HepG2 (cell line): Measurements from ENCODE around the gene ENO3. TPM values are rescaled to one million over a fixed set of nuclear protein-coding genes. Genes with fewer than 3 reads are reported as not detected.

Experiments
- ATAC-seq: fragments of 200-7000 bp; cut with Tn5 transposase; 3 replicates; pipeline ENCODE4 v1.9.1; 2020; ENCODE audit warnings: mild to moderate bottlenecking, moderate library complexity
- BruUV-seq: library from RNA; stranded (reverse); fragments of 400-500 nt; replicated peaks from 2 replicates; lab custom pipeline; 2021; lab: Mats Ljungman, UMichigan
- CTCF ChIA-PET: fragments of 300-600 bp; formaldehyde crosslinking; extraction: SDS; loops from one replicate; lab custom pipeline; 2021; ENCODE audit warnings: low total read pairs, inconsistent platforms, low intra/inter-chr PET ratio; lab: Yijun Ruan, JAX
- POLR2A ChIA-PET: fragments of 350-600 bp; sonication (Branson Sonifier 250); formaldehyde crosslinking; loops from one replicate; lab custom pipeline; 2020; ENCODE audit warnings: antibody characterized with exemption, inconsistent platforms; lab: Yijun Ruan, JAX
- DNase-seq: peaks from one replicate; pipeline ENCODE4 v3.0.0-alpha.2; 2015; ENCODE audit warnings: low spot score
- FAIRE-seq: peaks from 3 replicates; lab custom pipeline; 2011; peaks lifted over from hg19 to GRCh38; lab: Jason Lieb, UNC
- H2AFZ ChIP-seq: one replicate; pipeline ENCODE4 v1.6.1; 2011; ENCODE audit warnings: low read length, inconsistent platforms
- H3K27ac ChIP-seq: fragments of 300-600 bp; 3 replicates; pipeline ENCODE4 v1.8.0; 2011; ENCODE audit warnings: mixed run types, mild to moderate bottlenecking, mixed read lengths, low read length, inconsistent platforms; ENCODE audit not compliant: insufficient read depth; ENCODE audit errors: extremely low read length
- H3K27me3 ChIP-seq, 2 experiments: fragments of 200-600 bp in 1 of 2; 2 replicates in 1 of 2; 3 replicates in 1 of 2; pipeline versions ENCODE4 v1.6.0 to v1.8.0; 2011; ENCODE audit warnings: low read length in 2 of 2, mild to moderate bottlenecking in 2 of 2, moderate library complexity in 2 of 2, inconsistent platforms in 1 of 2; ENCODE audit not compliant: insufficient read depth in 2 of 2, control insufficient read depth in 1 of 2
- H3K36me3 ChIP-seq, 2 experiments: fragments of 200-600 bp in 1 of 2; replicated peaks in 1 of 2; 2 replicates in 1 of 2; 3 replicates in 1 of 2; pipeline versions ENCODE4 v1.5.1 to v1.8.0; 2011; ENCODE audit warnings: low read length in 2 of 2, inconsistent platforms in 1 of 2; ENCODE audit not compliant: insufficient read depth in 2 of 2, control insufficient read depth in 1 of 2
- H3K4me1 ChIP-seq: 2 replicates; pipeline ENCODE4 v1.5.1; 2012; ENCODE audit warnings: low read length, inconsistent platforms; ENCODE audit not compliant: insufficient read depth
- H3K4me2 ChIP-seq: 2 replicates; pipeline ENCODE4 v1.6.0; 2011; ENCODE audit warnings: low read depth, low read length, inconsistent platforms
- H3K4me3 ChIP-seq, 3 experiments: fragments of 200-600 bp in 1 of 3; sonication (generic), shearing (Covaris generic) in 1 of 3; replicated peaks in 1 of 3; 2 replicates each; pipeline ENCODE4 v1.5.1; 2011 to 2016; ENCODE audit warnings: low read length in 3 of 3, inconsistent platforms in 2 of 3, low read depth in 2 of 3, mild to moderate bottlenecking in 2 of 3, control low read depth in 1 of 3, mixed read lengths in 1 of 3; ENCODE audit not compliant: insufficient read depth in 1 of 3
- H3K79me2 ChIP-seq: one replicate; pipeline ENCODE4 v1.6.1; 2011; ENCODE audit warnings: low read length, inconsistent platforms; ENCODE audit not compliant: insufficient read depth
- H3K9ac ChIP-seq: 2 replicates; pipeline ENCODE4 v1.6.0; 2011; ENCODE audit warnings: mild to moderate bottlenecking, low read depth, low read length, inconsistent platforms; ENCODE audit not compliant: insufficient read depth
- H3K9me3 ChIP-seq: 2 replicates; pipeline ENCODE4 v1.5.1; 2012; ENCODE audit warnings: mild to moderate bottlenecking, low read length
- H4K20me1 ChIP-seq: 2 replicates; pipeline ENCODE4 v1.6.0; 2011; ENCODE audit warnings: inconsistent platforms, mild to moderate bottlenecking, low read length, moderate library complexity; ENCODE audit not compliant: insufficient read depth
- ARNT2 ChIP-seq: sonication (generic); formaldehyde crosslinking; IDR thresholded peaks from 2 replicates; pipeline ENCODE4 v1.8.0; 2022; ENCODE audit warnings: mild to moderate bottlenecking, low read depth, missing genetic modification reagents, moderate library complexity
- CENPBD1 ChIP-seq: sonication (generic); formaldehyde crosslinking; IDR thresholded peaks from 2 replicates; pipeline ENCODE4 v1.8.0; 2022; ENCODE audit warnings: missing genetic modification reagents, low read depth, mild to moderate bottlenecking, borderline replicate concordance
- GABPA ChIP-seq, 2 experiments: IDR thresholded peaks; 2 replicates each; pipeline ENCODE4 v1.6.1; 2011 to 2016; ENCODE audit warnings: low read depth in 2 of 2, low read length in 1 of 2, missing biosample characterization in 1 of 2, missing genetic modification characterization in 1 of 2
- GMEB2 ChIP-seq: IDR thresholded peaks from 2 replicates; pipeline ENCODE4 v1.6.1; 2016; ENCODE audit warnings: missing biosample characterization, missing genetic modification reagents, low read depth
- HNRNPLL ChIP-seq: fragments of 200-400 bp; formaldehyde crosslinking; IDR thresholded peaks from 2 replicates; pipeline ENCODE4 v1.6.1; 2017; ENCODE audit warnings: mild to moderate bottlenecking, low read depth, low read length; ENCODE audit not compliant: poor library complexity, severe bottlenecking
- MED1 ChIP-seq: sonication (generic); formaldehyde crosslinking; IDR thresholded peaks from 2 replicates; pipeline ENCODE4 v1.4.0; 2020; ENCODE audit warnings: missing genetic modification reagents
- ZNF280B ChIP-seq: sonication (generic); formaldehyde crosslinking; IDR thresholded peaks from 2 replicates; pipeline ENCODE4 v1.5.0; 2020; ENCODE audit warnings: missing genetic modification reagents, mild to moderate bottlenecking, borderline replicate concordance
- ZNF597 ChIP-seq: sonication (generic); formaldehyde crosslinking; IDR thresholded peaks from 2 replicates; pipeline ENCODE4 v1.5.0; 2020; ENCODE audit warnings: missing genetic modification reagents
- ZXDC ChIP-seq: sonication (generic); formaldehyde crosslinking; IDR thresholded peaks from 2 replicates; pipeline ENCODE4 v1.5.0; 2020; ENCODE audit warnings: mild to moderate bottlenecking, missing genetic modification reagents
- WGBS: methylation state at CpG from one replicate; pipeline ENCODE4 v1.1.6; 2017; ENCODE audit warnings: low lambda C conversion rate; 5-methylcytosine and 5-hydroxymethylcytosine counted together
- in situ Hi-C: cut with HindIII; loops from 2 replicates; pipeline ENCODE4 v1.10.0; 2017; ENCODE audit warnings: low pct_unique_long_range_greater_than_20kb; ENCODE audit not compliant: extremely low pct_ligation_motif_present
- intact Hi-C: fragments of 100-400 bp; cut with micrococcal nuclease; formaldehyde crosslinking; loops from one replicate; pipeline ENCODE4 v1.10.0; 2022; ENCODE audit not compliant: unreplicated experiment
- polyA plus RNA-seq, 8 experiments: library from polyadenylated mRNA; depleted of rRNA in 3 of 8; stranded (reverse) in 7 of 8; unstranded in 1 of 8; fragments of >200 nt; fragmentation: Illumina TruSeq in 4 of 8; extraction: Trizol in 4 of 8; gene quantifications; 2 replicates each; pipeline versions ENCODE4 v1.2.1 to v1.2.3, GENCODE V29; 2011 to 2016; ENCODE audit warnings: low read depth in 4 of 8, missing spikeins in 1 of 8, mixed read lengths in 1 of 8; ENCODE audit not compliant: insufficient read depth in 1 of 8
- total RNA-seq, 5 experiments: library from RNA; depleted of rRNA; stranded (reverse); fragments of >200 nt; fragmentation: Illumina TruSeq; extraction: Trizol; gene quantifications; 2 replicates each; pipeline ENCODE4 v1.2.3, GENCODE V29; 2016; ENCODE audit warnings: low read depth in 1 of 5

Gene ENO3
- total and polyA plus RNA-seq, 2 of the 13 experiments (the other 11 are each of a cell fraction or from before 2014, with no cell fraction given) = 59.8 to 69.8 TPM

- no peak for TF ChIP-seq ZNF597 (CRISPR knock-in tag)
These were observed 17.3 kb upstream of the ENO3 start (continued) for GRCh38 chr17:4933646-4934045.

GRCh38 chr17:4934173-4934979 is 16.5 kb upstream of the ENO3 start:
- BruUV-seq = no TSS peak
- TF ChIP-seq ARNT2 (no peak), GMEB2 (CRISPR knock-in tag) (no peak), ZXDC (CRISPR knock-in tag) (no peak), ZNF280B (CRISPR knock-in tag) (peak; percentile 76; the same call in 1 of the 2 replicates), HNRNPLL (no peak), CENPBD1 (CRISPR knock-in tag) (no peak), MED1 (peak; percentile 9; the same call in 1 of the 2 replicates), GABPA (IDR thresholded peaks at IDR 0.05; ENCODE audit: low read depth, low read length) (no peak), GABPA (CRISPR knock-in tag; IDR thresholded peaks at IDR 0.05; ENCODE audit: low read depth) (peak; percentile 41; the same call in 1 of the 2 replicates)

More at GRCh38 chr17:4934173-4934979, 16.5 kb upstream of the ENO3 start:
- FAIRE-seq (peak; percentile 56), ATAC-seq (peak; percentile 91), DNase-seq (peak; percentile 46)
- Histone ChIP-seq H4K20me1 (no peaks in the 10 kb centered on the region), H3K4me2 (peak overlapping the region; percentile 69), H3K27ac (no peak overlapping the region), H3K27me3 (no peaks in the 10 kb centered on the region), H3K9me3 (no peaks in the 10 kb centered on the region), H3K9ac (peak overlapping the region; percentile 17; the same call in 1 of the 2 replicates), H3K79me2 (peaks cover 15% of the 10 kb centered on the region), H3K4me3 (peak overlapping the region in 2 of 3 experiments; percentile 31 to 46; a peak in 2 of 6 replicates), H3K36me3 (peaks cover 0 to 13% of the 10 kb centered on the region in 2 experiments; a peak in 3 of 5 replicates), H3K4me1 (peaks cover 22% of the 10 kb centered on the region), H2AFZ (no peak overlapping the region)
- WGBS = 66% methylated on average over 7 of the region's 14 CpGs
- in situ Hi-C loops = no loop called here
- ChIA-PET POLR2A (interaction anchor here (0.8 to 1.5 kb wide), 5 partner anchors 14 to 33 kb away, joined by 3 to 11 read pairs (median 4); partner anchors contain the start of genes ENO3, PFN1 and SPAG7), CTCF (interaction anchor here (2.0 kb wide), 1 partner anchor 25 kb away, joined by 10 read pairs; no protein-coding TSS in a partner anchor)
- intact Hi-C loops = loop anchor here (1.0 kb wide), 1 partner anchor 25 kb away; no protein-coding TSS in a partner anchor
